Transverse colon (tissue), 3 donors: Measurements from ENCODE around the gene TNFAIP3.

Source experiments
- EP300 ChIP-seq: sonication (generic); formaldehyde crosslinking; IDR thresholded peaks from one replicate; pipeline ENCODE4 v1.6.1; 2017; ENCODE audit warnings: antibody characterized with exemption, low read depth
- POLR2A ChIP-seq: fragments of 450-650 bp; IDR thresholded peaks from one replicate; pipeline ENCODE4 v1.6.1; 2016; ENCODE audit warnings: antibody characterized with exemption, mild to moderate bottlenecking, moderate library complexity
- TF ChIP-seq, protein P1 (sequence below), 5 experiments: fragments of 200-600 bp in 3 of 5; fragments of 450-650 bp in 2 of 5; sonication (generic) in 3 of 5; IDR thresholded peaks; 1 replicate in 2 of 5; 2 replicates in 3 of 5; pipeline ENCODE4 v1.5.1; 2016 to 2017; ENCODE audit warnings: antibody characterized with exemption in 5 of 5, inconsistent platforms in 3 of 5, mild to moderate bottlenecking in 2 of 5, moderate library complexity in 1 of 5

DNA sequence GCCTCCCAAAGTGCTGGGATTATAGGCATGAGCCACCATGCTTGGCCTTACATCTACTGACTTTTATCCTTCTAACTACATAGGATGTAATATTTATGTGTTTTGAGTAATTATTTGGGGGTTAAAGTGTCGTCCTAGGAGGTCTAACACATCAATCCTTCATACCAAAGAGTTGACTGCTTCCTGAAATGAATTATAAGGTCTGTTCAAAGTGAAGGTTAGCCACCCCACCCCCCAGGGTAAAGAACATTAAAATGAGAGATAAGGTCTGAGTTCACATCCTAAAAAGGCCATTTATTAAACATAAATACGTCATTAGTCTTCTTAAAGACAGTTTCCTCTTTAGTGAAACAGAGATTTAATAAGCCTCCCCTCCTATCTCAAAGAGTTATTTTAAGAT lies 33.8 kb downstream of the TNFAIP3 start:
- TF ChIP-seq, protein P1, sequence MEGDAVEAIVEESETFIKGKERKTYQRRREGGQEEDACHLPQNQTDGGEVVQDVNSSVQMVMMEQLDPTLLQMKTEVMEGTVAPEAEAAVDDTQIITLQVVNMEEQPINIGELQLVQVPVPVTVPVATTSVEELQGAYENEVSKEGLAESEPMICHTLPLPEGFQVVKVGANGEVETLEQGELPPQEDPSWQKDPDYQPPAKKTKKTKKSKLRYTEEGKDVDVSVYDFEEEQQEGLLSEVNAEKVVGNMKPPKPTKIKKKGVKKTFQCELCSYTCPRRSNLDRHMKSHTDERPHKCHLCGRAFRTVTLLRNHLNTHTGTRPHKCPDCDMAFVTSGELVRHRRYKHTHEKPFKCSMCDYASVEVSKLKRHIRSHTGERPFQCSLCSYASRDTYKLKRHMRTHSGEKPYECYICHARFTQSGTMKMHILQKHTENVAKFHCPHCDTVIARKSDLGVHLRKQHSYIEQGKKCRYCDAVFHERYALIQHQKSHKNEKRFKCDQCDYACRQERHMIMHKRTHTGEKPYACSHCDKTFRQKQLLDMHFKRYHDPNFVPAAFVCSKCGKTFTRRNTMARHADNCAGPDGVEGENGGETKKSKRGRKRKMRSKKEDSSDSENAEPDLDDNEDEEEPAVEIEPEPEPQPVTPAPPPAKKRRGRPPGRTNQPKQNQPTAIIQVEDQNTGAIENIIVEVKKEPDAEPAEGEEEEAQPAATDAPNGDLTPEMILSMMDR (IDR thresholded peaks at IDR 0.05): no peak
- TF ChIP-seq POLR2A (no peak), EP300 (no peak)
